ENCODE measurements around the gene LRRC25.

- TF ChIP-seq FOXA1 (IDR thresholded peaks at IDR 0.05) (no peak), NFRKB (IDR thresholded peaks at IDR 0.05) (no peak), FOXM1 (IDR thresholded peaks at IDR 0.05; ENCODE audit: borderline replicate concordance) (no peak), CTBP1 (IDR thresholded peaks at IDR 0.05; ENCODE audit: borderline replicate concordance) (no peak), LEF1 (IDR thresholded peaks at IDR 0.05; ENCODE audit: borderline replicate concordance) (no peak), L3MBTL2 (conservative IDR thresholded peaks at IDR 0.05) (peak; percentile 75), FOXK2 (IDR thresholded peaks at IDR 0.05) (no peak), TARDBP (IDR thresholded peaks at IDR 0.05) (peak; percentile 43; the same call in 1 of the 2 replicates), ZNF384 (IDR thresholded peaks at IDR 0.05) (no peak), HDGF (IDR thresholded peaks at IDR 0.05; ENCODE audit: borderline replicate concordance) (no peak), BHLHE40 (IDR thresholded peaks at IDR 0.05; ENCODE audit: borderline replicate concordance) (no peak), ARNT (IDR thresholded peaks at IDR 0.05) (no peak), SP1 (IDR thresholded peaks at IDR 0.05) (no peak), SUZ12 (IDR thresholded peaks at IDR 0.05) (no peak)
These were observed 40.3 kb upstream of the LRRC25 start, which contains the start of gene ISYNA1 for GRCh38 chr19:18437491-18438330.
